Panc1 (cell line): ENCODE data around the gene ZFP36L1. TPM values are rescaled to one million over a fixed set of nuclear protein-coding genes. Genes with fewer than 3 reads are reported as not detected.

Source experiments
- ATAC-seq: fragments of 200-7000 bp; cut with Tn5 transposase; 2 replicates; pipeline ENCODE4 v1.9.1; 2020; ENCODE audit warnings: mild to moderate bottlenecking, moderate library complexity
- BruUV-seq: library from RNA; stranded (reverse); fragments of 400-500 nt; replicated peaks from 2 replicates; lab custom pipeline; 2021; lab: Mats Ljungman, UMichigan
- CTCF ChIA-PET: fragments of 300-600 bp; sonication (Branson Sonifier 250); formaldehyde crosslinking; loops from one replicate; lab custom pipeline; 2022; ENCODE audit warnings: antibody characterized with exemption; lab: Charles Lee
- POLR2A ChIA-PET: fragments of 300-600 bp; sonication (Branson Sonifier 250); formaldehyde crosslinking; loops from one replicate; lab custom pipeline; 2022; ENCODE audit warnings: antibody characterized with exemption; lab: Charles Lee
- DNase-seq: peaks from one replicate; pipeline ENCODE4 v3.0.0-alpha.2; 2010; ENCODE audit warnings: low read depth, low spot score
- H3K27ac ChIP-seq: 2 replicates; pipeline ENCODE4 v1.5.1; 2011; ENCODE audit warnings: mild to moderate bottlenecking, low read length, inconsistent platforms
- H3K27me3 ChIP-seq: fragments of 200-500 bp; sonication (Bioruptor generic); 2 replicates; pipeline ENCODE4 v1.6.0; 2014; ENCODE audit warnings: low read length, inconsistent platforms; ENCODE audit not compliant: control insufficient read depth, insufficient read depth
- H3K36me3 ChIP-seq: fragments of 200-500 bp; sonication (Bioruptor generic); 2 replicates; pipeline ENCODE4 v1.5.1; 2014; ENCODE audit warnings: inconsistent platforms, mild to moderate bottlenecking, low read length, moderate library complexity; ENCODE audit not compliant: control insufficient read depth, insufficient read depth
- H3K4me1 ChIP-seq: 2 replicates; pipeline ENCODE4 v1.5.1; 2011; ENCODE audit warnings: inconsistent platforms, mild to moderate bottlenecking, low read length, moderate library complexity; ENCODE audit not compliant: control insufficient read depth, insufficient read depth
- H3K4me3 ChIP-seq, 2 experiments: 2 replicates each; pipeline ENCODE4 v1.5.1; 2011 to 2012; ENCODE audit warnings: low read depth in 2 of 2, low read length in 2 of 2, mild to moderate bottlenecking in 2 of 2, inconsistent platforms in 1 of 2, moderate library complexity in 1 of 2
- H3K9me3 ChIP-seq: fragments of 200-500 bp; sonication (Bioruptor generic); 2 replicates; pipeline ENCODE4 v1.5.1; 2014; ENCODE audit warnings: low read depth, mild to moderate bottlenecking, inconsistent platforms, low read length, moderate library complexity; ENCODE audit not compliant: control insufficient read depth, insufficient read depth
- POLR2AphosphoS5 ChIP-seq: IDR thresholded peaks from 2 replicates; pipeline ENCODE4 v1.6.1; 2012; ENCODE audit warnings: mild to moderate bottlenecking, low read depth, low read length, moderate library complexity
- SIN3A ChIP-seq: IDR thresholded peaks from 2 replicates; pipeline ENCODE4 v1.6.1; 2012; ENCODE audit warnings: low read depth, mild to moderate bottlenecking, low read length, moderate library complexity, borderline replicate concordance; ENCODE audit not compliant: insufficient read depth
- TCF7L2 ChIP-seq: IDR thresholded peaks from 2 replicates; pipeline ENCODE4 v1.6.1; 2011; ENCODE audit warnings: mild to moderate bottlenecking, low read depth, low read length, inconsistent platforms
- in situ Hi-C: cut with HindIII; loops from 2 replicates; pipeline ENCODE4 v1.10.0; 2016; ENCODE audit warnings: low sequenced_read_pairs, low pct_unique_long_range_greater_than_20kb
- intact Hi-C: fragments of 100-400 bp; cut with micrococcal nuclease; formaldehyde crosslinking; loops from one replicate; pipeline ENCODE4 v1.10.0; 2022; ENCODE audit not compliant: unreplicated experiment
- total RNA-seq: library from RNA; stranded (reverse); gene quantifications from one replicate; pipeline ENCODE4 v1.2.1, GENCODE V29; 2021; ENCODE audit not compliant: unreplicated experiment
- TF ChIP-seq, protein P1 (sequence below): fragments of 450-650 bp; IDR thresholded peaks from 2 replicates; pipeline ENCODE4 v1.5.1; 2017; ENCODE audit warnings: mild to moderate bottlenecking
- TF ChIP-seq, protein P2 (sequence below), 2 experiments: IDR thresholded peaks; 2 replicates each; pipeline ENCODE4 v1.6.1; 2011 to 2012; ENCODE audit warnings: low read depth in 2 of 2, control low read depth in 1 of 2, low read length in 1 of 2, mild to moderate bottlenecking in 1 of 2, moderate library complexity in 1 of 2; ENCODE audit not compliant: insufficient read depth in 1 of 2

Gene ZFP36L1
- total RNA-seq, 1 experiment from 2014 or later = 84.9 TPM

DNA sequence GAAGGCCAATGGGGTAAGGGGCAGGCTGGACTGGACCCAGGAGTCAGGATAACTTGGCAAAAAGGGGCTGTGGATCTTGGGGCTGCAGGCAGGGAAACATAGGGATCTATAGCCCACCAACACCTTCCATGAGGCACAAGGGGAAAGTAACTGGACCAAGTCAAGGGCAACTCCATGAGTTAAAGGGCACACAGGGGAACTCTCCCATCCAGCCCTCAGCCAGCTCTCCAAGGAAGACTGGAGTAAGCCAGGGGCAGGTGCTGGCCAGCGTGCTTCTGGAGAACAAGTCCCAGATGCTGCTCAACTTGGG, 31.3 kb upstream of the ZFP36L1 start:
- ATAC-seq (no peak), DNase-seq (no peak)
- ChIA-PET POLR2A (no interaction called here), CTCF (interaction anchor here (0.5 kb wide), 1 partner anchor 374 kb away, joined by 3 read pairs; no protein-coding TSS in a partner anchor)
- no peak overlapping the region for H3K4me3 ChIP-seq
- no TSS peak for BruUV-seq
- H3K9me3 ChIP-seq = no peaks in the 10 kb centered on the region
- intact Hi-C loops = no loop called here
- in situ Hi-C loops = no loop called here
- no peaks in the 10 kb centered on the region; the same call in 1 of the 2 replicates for H3K4me1 ChIP-seq
- no peaks in the 10 kb centered on the region for H3K27me3 ChIP-seq
- no peaks in the 10 kb centered on the region for H3K36me3 ChIP-seq
- no peak for TF ChIP-seq TCF7L2
- TF ChIP-seq, protein P1, sequence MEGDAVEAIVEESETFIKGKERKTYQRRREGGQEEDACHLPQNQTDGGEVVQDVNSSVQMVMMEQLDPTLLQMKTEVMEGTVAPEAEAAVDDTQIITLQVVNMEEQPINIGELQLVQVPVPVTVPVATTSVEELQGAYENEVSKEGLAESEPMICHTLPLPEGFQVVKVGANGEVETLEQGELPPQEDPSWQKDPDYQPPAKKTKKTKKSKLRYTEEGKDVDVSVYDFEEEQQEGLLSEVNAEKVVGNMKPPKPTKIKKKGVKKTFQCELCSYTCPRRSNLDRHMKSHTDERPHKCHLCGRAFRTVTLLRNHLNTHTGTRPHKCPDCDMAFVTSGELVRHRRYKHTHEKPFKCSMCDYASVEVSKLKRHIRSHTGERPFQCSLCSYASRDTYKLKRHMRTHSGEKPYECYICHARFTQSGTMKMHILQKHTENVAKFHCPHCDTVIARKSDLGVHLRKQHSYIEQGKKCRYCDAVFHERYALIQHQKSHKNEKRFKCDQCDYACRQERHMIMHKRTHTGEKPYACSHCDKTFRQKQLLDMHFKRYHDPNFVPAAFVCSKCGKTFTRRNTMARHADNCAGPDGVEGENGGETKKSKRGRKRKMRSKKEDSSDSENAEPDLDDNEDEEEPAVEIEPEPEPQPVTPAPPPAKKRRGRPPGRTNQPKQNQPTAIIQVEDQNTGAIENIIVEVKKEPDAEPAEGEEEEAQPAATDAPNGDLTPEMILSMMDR = no peak
- no peak for TF ChIP-seq POLR2AphosphoS5
- TF ChIP-seq, protein P2, sequence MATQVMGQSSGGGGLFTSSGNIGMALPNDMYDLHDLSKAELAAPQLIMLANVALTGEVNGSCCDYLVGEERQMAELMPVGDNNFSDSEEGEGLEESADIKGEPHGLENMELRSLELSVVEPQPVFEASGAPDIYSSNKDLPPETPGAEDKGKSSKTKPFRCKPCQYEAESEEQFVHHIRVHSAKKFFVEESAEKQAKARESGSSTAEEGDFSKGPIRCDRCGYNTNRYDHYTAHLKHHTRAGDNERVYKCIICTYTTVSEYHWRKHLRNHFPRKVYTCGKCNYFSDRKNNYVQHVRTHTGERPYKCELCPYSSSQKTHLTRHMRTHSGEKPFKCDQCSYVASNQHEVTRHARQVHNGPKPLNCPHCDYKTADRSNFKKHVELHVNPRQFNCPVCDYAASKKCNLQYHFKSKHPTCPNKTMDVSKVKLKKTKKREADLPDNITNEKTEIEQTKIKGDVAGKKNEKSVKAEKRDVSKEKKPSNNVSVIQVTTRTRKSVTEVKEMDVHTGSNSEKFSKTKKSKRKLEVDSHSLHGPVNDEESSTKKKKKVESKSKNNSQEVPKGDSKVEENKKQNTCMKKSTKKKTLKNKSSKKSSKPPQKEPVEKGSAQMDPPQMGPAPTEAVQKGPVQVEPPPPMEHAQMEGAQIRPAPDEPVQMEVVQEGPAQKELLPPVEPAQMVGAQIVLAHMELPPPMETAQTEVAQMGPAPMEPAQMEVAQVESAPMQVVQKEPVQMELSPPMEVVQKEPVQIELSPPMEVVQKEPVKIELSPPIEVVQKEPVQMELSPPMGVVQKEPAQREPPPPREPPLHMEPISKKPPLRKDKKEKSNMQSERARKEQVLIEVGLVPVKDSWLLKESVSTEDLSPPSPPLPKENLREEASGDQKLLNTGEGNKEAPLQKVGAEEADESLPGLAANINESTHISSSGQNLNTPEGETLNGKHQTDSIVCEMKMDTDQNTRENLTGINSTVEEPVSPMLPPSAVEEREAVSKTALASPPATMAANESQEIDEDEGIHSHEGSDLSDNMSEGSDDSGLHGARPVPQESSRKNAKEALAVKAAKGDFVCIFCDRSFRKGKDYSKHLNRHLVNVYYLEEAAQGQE (IDR thresholded peaks at IDR 0.05; ENCODE audit: insufficient read depth in 1 of 2, low read depth in 2 of 2, low read length in 1 of 2) = no peak
- no peak overlapping the region for H3K27ac ChIP-seq

DNA sequence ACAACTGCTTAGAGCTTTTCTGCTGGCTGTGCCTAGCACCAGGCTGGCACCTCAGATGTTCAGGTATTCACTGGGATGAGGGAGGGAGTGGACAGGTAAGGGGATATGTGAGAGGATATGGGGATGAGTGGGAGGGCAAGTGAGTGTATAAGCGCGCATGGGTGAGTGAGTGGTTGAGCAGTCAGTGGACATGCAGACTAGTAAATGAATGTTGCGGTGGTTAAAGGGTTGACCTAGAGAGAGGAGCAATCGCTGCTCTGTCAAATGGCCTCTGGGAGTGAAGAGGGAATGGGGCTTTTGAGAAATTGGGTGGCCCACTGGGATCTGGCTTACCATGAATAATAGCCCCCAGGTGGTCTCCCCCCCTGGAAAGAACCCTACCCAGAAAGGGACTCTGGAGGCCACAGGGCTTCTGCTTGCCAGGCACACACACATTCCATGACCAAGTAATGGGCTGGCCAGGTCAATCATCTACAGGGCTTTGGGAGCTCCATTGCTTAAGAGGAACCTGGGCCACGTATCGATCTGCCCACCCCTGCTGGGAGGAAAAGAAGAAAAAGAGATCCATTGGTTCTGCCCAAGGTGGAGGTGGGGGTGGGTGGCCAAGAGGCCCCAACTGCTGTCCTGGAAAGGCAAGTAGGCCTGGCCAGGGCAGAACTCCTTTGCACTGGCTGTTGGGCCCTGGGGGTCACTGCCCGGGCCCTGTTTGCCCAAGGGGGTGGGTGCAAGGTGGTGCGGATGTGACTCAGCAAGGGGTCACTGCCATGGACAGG, 30.8 kb upstream of the ZFP36L1 start:
- BruUV-seq = no TSS peak
- CTCF ChIA-PET = interaction anchor here (0.5 kb wide), 1 partner anchor 374 kb away, joined by 3 read pairs; no protein-coding TSS in a partner anchor
- in situ Hi-C loops = no loop called here
- no peak overlapping the region for H3K4me3 ChIP-seq
- no peaks in the 10 kb centered on the region; the same call in 1 of the 2 replicates for H3K4me1 ChIP-seq
- H3K27ac ChIP-seq = no peak overlapping the region
- POLR2A ChIA-PET = no interaction called here
- TF ChIP-seq POLR2AphosphoS5 (no peak), TCF7L2 (no peak), SIN3A (no peak)
- TF ChIP-seq, protein P2 (IDR thresholded peaks at IDR 0.05; ENCODE audit: insufficient read depth in 1 of 2, low read depth in 2 of 2, low read length in 1 of 2) = no peak
- TF ChIP-seq, protein P1 = no peak
- no peaks in the 10 kb centered on the region for H3K9me3 ChIP-seq
- ATAC-seq (no peak), DNase-seq (no peak)
- no peaks in the 10 kb centered on the region for H3K27me3 ChIP-seq
- H3K36me3 ChIP-seq = no peaks in the 10 kb centered on the region
- intact Hi-C loops = no loop called here
